ENCODE results near the gene ATRNL1. TPM values are rescaled to one million over a fixed set of nuclear protein-coding genes. Genes with fewer than 3 reads are reported as not detected.

ATRNL1 gene
- total RNA-seq, 1 experiment from 2014 or later, result 8.8 TPM

DNA sequence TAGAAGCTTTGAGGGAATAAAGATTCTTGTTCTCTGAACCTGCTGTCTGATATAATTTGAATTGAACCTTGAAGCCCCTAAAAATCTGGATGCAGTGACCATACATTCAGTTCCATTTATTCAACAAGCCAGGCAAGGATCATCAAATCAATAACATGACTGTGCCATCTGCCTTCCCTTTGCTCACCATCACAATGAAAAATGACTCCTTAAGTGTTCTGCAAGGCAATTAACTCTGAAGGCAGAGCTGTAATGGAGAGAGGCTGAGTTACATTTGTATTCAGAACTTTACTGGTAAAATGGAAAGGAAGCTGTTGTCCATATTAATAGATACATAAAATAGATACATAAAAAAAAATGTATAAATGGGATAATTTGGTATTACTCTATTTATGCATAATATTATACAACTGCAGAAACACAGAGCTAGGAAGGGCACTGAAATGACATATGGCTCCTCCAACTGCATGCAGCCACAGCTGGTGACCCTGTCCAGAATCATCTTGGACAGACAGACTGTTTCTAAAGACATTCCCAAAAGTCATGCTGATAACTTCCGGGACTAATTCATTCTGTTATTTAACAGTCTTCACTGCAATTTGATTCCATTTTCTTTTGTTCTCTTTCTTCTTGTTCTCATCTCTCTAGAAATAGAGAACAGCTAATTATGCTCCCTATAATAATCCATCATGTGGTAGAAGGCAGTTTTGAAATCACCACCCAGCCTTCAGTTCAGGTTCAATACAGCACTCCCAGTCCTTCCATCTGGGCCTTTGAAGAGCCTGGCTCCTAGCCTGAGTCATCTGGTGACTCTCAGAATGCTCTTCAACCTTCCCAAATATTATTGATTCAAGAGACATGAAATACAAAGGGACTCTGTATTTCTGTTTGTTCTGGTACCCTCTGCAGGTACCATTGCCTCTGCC is 767.3 kb downstream of the ATRNL1 start:
- no peak for DNase-seq
- intact Hi-C loops (cut with micrococcal nuclease; ENCODE audit: unreplicated experiment), result no loop called here
- Mint-ChIP-seq H3K27me3 (ENCODE audit: unreplicated experiment) (no peaks in the 10 kb centered on the region), H3K4me1 (ENCODE audit: low read depth, unreplicated experiment) (peaks cover 1% of the 10 kb centered on the region), H3K4me3 (ENCODE audit: low read depth, unreplicated experiment) (no peak overlapping the region), H3K9me3 (ENCODE audit: low read depth, unreplicated experiment) (no peaks in the 10 kb centered on the region), H3K36me3 (ENCODE audit: insufficient read depth, unreplicated experiment) (no peaks in the 10 kb centered on the region), H3K27ac (ENCODE audit: unreplicated experiment) (no peak overlapping the region)
- CTCF ChIA-PET, result interaction anchor here (0.6 kb wide), 1 partner anchor 10 kb away, joined by 7 read pairs; no protein-coding TSS in a partner anchor
- TF ChIP-seq CTCF (IDR thresholded peaks at IDR 0.05; ENCODE audit: unreplicated experiment), result no peak
- BruUV-seq (replicated peaks), result no TSS peak

DNA sequence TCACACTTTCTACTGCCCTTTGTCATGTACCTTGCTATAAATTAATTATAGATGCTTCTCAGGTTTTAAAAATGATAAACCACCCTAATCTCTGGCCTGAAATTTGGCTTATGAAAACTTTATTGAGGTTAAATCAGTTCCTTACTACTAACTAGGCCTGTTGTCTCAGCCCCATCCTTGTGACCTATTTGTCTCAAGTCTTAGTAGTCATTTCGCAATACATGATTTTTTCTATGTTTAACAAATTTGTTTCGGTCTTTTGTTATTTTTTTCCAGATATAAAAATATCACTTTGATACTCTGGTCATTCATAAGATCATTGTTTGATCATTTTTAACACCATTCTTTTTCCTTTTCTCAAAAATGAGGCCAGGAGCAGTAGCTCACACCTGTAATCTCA is 768.3 kb downstream of the ATRNL1 start:
- no peaks in the 10 kb centered on the region for H3K27me3 Mint-ChIP-seq (ENCODE audit: unreplicated experiment)
- intact Hi-C loops (cut with micrococcal nuclease; ENCODE audit: unreplicated experiment), result no loop called here

GRCh38 chr10:115861864-115862263 is 768.7 kb downstream of the ATRNL1 start:
- Mint-ChIP-seq H3K36me3 (ENCODE audit: insufficient read depth, unreplicated experiment) (no peaks in the 10 kb centered on the region), H3K4me1 (ENCODE audit: low read depth, unreplicated experiment) (no peaks in the 10 kb centered on the region), H3K4me3 (ENCODE audit: low read depth, unreplicated experiment) (no peak overlapping the region), H3K9me3 (ENCODE audit: low read depth, unreplicated experiment) (no peaks in the 10 kb centered on the region), H3K27ac (ENCODE audit: unreplicated experiment) (no peak overlapping the region), H3K27me3 (ENCODE audit: unreplicated experiment) (no peaks in the 10 kb centered on the region)
- DNase-seq, result no peak
- BruUV-seq (replicated peaks), result no TSS peak
- intact Hi-C loops (cut with micrococcal nuclease; ENCODE audit: unreplicated experiment), result no loop called here
- no peak for TF ChIP-seq CTCF (IDR thresholded peaks at IDR 0.05; ENCODE audit: unreplicated experiment)
- CTCF ChIA-PET, result no interaction called here

More for the DNA sequence above, 768.3 kb downstream of the ATRNL1 start:
- no peak for TF ChIP-seq CTCF (IDR thresholded peaks at IDR 0.05; ENCODE audit: unreplicated experiment)
- CTCF ChIA-PET, result no interaction called here
- no TSS peak for BruUV-seq (replicated peaks)
- Mint-ChIP-seq H3K4me3 (ENCODE audit: low read depth, unreplicated experiment) (no peak overlapping the region), H3K36me3 (ENCODE audit: insufficient read depth, unreplicated experiment) (no peaks in the 10 kb centered on the region), H3K9me3 (ENCODE audit: low read depth, unreplicated experiment) (no peaks in the 10 kb centered on the region), H3K4me1 (ENCODE audit: low read depth, unreplicated experiment) (no peaks in the 10 kb centered on the region), H3K27ac (ENCODE audit: unreplicated experiment) (no peak overlapping the region)
- no peak for DNase-seq

DNA sequence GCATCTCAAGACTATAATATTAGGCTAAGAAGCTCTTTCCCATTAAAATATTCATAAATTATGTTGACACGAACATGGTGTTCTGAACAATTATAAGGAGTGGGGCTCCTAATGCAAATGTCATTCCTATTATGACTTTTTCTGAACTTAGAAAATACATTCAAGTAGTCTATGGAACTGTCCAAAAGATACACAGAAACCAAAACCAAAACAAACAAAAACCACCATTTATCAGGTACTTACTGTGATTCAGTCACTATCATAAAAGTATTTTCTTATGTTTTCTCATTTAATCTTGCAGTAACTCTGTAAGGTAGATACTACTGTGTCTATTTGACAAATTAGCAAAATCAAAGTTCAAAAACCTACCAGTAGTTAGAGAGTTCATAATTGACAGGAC is 773.0 kb downstream of the ATRNL1 start:
- Mint-ChIP-seq H3K27ac (ENCODE audit: unreplicated experiment) (no peak overlapping the region), H3K27me3 (ENCODE audit: unreplicated experiment) (no peaks in the 10 kb centered on the region), H3K4me1 (ENCODE audit: low read depth, unreplicated experiment) (no peaks in the 10 kb centered on the region), H3K36me3 (ENCODE audit: insufficient read depth, unreplicated experiment) (no peaks in the 10 kb centered on the region), H3K4me3 (ENCODE audit: low read depth, unreplicated experiment) (no peak overlapping the region), H3K9me3 (ENCODE audit: low read depth, unreplicated experiment) (no peaks in the 10 kb centered on the region)
- intact Hi-C loops (cut with micrococcal nuclease; ENCODE audit: unreplicated experiment), result no loop called here
- DNase-seq, result no peak
- CTCF ChIA-PET, result no interaction called here
- BruUV-seq (replicated peaks), result no TSS peak
- TF ChIP-seq CTCF (IDR thresholded peaks at IDR 0.05; ENCODE audit: unreplicated experiment), result no peak

Measured in Calu3 (cell line).